HG03457 (cell line): ENCODE measurements around the gene LCE7A.

Experiments
- ATAC-seq: cut with Tn5 transposase; IDR thresholded peaks from one replicate; pipeline ENCODE4 v1.9.1; 2021; ENCODE audit warnings: moderate number of reproducible peaks; ENCODE audit not compliant: unreplicated experiment

Gene LCE7A, protein sequence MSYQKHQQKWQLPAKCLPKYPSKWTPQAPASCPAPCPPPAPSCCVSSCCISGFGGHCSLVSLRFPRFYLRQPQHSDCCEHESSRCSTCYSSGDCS

DNA sequence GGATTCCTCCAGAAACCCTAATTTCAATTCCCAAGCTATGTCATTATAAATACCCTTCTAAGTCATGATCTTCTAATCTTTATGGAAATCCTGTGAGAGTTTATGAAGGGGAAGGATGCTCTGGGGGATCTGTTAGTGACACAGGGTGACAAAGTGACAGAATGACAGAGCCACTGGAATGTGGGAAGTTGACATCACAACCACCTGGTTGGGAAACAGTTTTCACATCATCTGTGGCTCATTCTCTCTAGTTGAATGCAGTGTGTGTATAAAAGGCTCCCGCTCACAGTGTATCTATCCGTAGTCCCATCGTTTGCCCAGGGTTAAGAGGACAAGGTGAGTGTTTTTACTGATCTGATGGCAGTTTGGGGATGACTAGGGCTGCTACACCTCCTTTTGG, at the start of gene LCE7A:
TSS of gene LCE7A (plus strand) at position 301 of the 400 bp plus-strand sequence. CDS start 702 bp downstream, outside the sequence.
- ATAC-seq: no peak

DNA sequence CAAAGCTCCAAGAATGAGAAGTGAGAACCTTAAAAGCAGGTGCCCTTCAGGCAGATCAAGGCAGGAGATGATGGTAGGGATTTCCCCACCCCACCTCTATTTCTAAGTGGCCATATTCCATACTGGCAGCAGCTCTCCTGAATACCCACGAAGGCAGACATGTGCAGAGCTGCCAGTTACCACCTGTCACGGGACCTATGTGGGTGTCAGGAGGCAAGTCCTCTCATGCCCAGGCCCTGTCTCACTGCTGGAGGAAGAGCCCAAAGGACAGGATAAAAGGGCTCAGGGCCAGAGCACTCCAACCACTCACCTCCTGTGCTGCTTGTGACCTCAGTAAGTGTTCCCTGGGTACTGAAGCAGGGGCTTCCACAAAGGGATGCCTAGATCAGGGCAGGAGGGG, 48.7 kb upstream of the LCE7A start:
- ATAC-seq: no peak

DNA sequence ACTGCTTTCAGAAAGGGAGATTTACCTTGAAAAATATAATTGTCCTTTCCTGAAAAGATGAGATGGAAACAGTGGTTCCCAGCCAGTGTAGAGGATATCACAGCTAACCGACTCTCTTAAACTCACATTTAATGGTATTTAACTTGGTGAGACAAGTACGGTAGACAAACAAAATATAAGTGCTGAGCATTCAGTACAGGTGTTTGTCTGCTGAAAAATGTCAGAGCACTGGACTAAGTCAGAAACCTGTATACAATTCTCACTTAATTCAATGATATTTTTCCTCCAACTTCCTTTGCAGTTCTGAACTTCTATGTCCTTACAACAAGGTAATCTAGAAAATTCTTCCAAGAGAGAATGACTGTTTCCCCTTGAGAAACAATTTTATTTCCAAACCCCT, 48.1 kb upstream of the LCE7A start, which contains the start of gene LCE1B:
TSS of gene LCE1B (plus strand) at position 301 of the 400 bp plus-strand sequence. CDS start 476 bp downstream, outside the sequence.
- no peak for ATAC-seq

DNA sequence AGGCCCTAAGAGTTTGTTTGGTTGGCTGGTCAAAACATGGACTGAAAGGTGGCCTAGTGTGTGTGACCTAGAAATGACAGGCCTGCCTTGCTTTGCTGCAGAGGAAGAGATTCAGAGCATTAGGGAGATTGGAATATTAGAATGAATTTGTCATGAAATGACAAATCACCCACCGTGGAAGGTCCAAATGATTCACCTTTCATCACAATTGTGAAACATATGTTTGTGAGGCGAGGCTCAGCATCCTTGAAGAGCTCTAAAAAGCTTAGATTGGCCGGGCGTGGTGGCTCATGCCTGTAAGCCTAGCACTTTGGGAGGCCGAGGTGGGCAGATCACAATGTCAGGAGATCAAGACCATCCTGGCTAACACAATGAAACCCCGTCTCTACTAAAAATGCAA, 42.5 kb upstream of the LCE7A start:
- ATAC-seq: no peak

DNA sequence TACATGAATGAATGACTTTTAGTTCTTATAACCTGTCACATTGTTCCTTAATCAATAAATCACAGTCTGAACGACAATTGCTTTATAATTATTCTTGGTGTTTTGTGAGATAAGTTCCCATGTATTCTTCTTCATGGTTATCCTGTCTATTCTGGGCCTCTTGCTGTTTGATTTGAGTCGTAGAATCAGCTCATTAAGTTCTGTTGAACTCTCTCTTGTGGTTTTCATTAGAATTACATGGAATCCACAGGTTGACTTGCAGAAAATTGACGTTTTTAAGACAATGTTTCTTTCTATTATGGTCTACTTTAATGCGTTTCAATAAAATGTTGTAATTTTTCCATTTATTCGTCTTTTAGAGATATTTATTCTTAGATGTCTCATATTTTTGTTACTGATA, 36.5 kb upstream of the LCE7A start:
- ATAC-seq: no peak

DNA sequence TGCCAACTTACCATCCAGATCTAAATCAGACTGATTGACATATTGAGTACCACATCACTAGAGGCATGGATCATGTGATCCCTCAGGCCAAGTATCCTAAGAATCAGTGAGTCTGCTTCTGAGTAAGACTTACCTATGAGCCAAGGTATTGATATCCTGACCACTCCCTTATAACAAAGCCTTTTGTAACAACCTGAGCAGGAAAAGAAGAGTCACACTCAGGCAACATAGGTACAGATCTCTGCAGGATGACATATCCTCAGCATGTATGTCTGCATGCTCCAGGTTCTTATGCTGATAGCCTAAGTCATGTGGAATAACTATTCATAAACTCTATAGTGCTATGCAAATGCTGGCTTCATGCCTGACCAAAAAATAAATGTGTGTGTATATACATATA, 34.8 kb upstream of the LCE7A start:
- no peak for ATAC-seq

DNA sequence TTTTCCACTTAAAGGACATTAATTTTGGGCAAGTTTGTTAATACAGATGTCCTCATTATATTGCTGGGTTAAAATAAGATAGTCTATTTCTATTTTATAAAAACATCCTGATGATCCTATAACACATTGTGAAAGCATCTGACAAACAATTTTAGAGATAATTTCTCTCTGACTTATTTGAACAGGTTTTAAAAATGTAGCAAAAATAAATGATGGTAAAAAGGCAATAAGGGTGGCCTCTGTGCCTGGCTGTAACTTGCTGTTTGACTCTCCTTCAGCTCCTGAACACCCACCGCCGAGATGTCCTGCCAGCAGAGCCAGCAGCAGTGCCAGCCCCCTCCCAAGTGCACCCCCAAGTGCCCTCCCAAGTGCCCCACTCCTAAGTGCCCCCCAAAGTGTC, 32.6 kb upstream of the LCE7A start, which contains the start of gene LCE1A:
TSS of gene LCE1A (plus strand) at position 301 of the 400 bp plus-strand sequence. CDS start at position 301, 0 bp downstream.
- no peak for ATAC-seq

DNA sequence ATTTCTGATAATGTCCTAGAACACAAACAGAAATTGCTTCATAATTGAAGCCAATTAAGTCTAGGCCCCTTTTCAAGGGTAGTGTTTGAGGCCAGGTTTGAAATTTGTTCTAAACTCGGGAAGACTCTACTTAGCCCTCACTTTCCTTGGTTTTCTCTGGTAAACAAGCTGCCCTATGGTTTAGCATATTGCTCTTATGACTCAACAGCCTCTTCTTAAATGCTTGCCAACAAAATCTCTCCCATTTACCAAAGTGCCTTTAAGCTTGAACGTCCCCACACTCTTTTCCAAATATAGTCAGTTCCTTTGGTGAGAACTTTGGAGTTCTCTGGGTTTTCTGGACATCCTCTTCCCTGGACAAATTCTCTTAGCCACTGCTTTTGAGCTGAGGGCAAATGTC, 22.9 kb upstream of the LCE7A start:
- no peak for ATAC-seq

DNA sequence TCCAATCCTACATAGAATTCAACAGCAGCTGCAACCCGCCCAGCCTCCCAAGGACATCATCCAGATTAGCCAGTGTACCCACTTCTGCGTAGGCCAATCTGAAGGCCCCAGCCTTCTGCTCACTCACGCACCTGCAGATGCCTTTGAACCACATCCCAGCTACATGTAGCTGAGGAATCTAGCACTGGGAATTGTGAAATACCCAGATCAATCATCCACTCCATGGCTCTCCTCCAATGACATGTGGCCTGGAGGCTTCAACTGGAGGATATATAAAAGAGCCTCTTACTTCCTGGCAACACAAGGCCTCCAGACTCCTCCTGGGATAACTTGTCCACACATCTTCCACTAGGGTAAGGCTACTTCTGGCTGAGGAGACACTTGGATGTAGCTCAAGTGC, 17.2 kb upstream of the LCE7A start, which contains the start of gene LCE6A:
TSS of gene LCE6A (plus strand) at position 301 of the 400 bp plus-strand sequence. CDS start 665 bp downstream, outside the sequence.
- no peak for ATAC-seq

DNA sequence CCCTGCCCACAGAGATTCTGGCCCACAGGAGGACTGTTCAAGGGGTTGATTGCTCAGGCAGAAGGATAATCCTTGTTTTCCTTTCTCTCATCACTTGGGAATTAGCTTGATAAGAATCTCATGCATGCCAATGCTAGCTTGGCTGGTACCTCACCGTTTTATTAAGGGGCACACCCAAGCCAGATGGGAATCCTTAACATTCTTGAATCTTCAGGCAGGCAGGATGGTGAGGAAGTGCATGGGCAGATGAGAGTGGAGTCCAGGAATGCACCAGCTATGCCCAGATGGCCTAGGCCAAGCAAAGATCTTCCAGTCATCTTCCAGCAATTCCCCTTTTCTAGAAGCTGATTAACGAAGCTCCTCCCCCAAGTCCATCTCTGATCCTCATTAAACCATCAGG, 4.1 kb upstream of the LCE7A start:
- no peak for ATAC-seq

DNA sequence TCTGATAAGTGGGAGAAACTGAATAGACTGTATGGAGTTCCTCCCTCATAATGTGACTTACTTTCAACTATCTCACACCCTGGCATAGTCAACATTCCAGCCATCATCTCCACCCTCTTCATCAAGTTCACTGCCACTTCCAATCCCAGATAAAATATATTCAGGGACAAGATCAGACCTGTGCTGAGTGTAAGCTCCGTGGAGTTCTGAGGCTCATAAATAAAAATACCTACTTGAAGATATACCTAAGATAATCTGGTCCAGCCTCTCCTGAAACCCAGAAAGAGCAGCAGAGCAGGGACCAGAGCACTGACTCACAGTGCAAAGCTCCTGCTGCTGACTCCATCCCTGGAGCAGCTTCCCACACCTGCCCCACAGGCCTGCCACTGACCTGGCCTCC, 1.7 kb upstream of the LCE7A start:
- no peak for ATAC-seq

DNA sequence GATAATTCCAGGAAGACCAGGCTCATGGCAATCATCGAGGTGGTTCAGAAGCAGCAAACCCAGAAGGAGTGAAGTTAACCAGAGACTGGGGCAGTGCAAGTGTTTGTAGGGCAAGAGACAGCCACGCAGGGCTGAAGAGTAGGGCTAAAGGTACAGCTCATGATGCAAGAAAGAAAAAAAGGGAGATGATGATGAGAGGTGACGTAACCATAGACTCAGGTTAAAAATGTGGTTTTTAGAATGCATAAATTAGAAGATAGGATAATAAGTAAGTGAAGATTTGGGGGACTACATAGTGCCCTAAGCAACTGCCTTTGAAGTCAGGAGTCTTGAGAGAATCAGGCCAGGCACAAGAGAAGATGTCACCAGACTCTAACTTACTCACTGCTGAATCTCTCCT, 333 bp downstream of the LCE7A start:
- ATAC-seq: no peak

DNA sequence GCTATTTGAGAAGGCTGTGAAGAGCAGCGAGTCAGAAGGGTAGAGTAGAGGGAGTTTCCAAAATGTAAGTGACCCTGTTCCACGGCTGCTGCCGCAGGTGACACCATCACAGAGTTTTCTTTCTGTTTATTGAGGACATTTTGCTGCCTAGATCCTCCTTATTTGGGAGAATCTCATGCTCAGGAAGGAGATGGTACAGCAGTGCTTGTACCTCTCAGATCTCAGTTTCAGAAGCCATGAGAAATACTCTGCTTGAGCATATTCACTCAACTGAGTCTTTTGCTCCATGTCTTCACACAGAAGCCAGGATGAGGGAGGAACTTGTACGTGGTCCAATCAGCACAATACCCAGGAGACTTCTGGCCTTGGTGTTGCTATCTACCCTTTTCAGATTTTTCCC, 1.6 kb downstream of the LCE7A start:
- no peak for ATAC-seq

DNA sequence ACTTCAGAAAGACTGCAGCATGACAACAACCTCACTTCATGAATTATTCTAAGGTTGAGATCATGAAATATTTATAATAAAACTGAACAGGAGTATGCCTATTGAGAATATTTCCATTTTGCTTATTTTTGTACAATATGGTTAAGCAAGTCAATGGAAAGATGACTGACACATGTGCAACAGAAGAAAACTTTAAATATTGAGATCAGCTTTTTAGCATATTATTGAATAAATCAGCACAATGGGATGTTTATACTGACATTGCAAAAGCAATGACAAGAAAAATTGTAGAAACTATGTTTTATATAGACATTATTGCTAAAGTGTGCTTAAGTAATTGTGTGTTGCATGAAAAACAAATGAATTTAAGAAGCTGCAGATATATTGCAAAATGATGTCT, 4.6 kb downstream of the LCE7A start:
- no peak for ATAC-seq

DNA sequence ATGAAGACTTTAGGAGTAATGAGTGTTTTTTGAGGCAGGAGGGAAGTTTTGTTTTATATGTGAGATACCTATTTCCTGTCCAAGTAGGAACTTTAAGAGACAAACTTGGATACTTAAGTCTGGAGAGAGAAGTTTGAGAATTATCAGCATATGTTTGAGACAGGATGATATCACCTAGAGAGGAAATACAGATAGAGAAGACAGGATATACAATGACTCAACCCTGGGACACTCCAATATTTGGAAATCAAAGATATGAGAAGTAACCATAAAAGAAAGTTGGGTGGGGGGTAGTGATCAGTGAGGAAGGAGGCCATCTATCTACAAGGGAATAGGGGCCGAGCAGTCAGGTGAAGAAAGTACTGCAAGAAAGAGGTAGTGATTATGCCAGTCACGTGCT, 6.5 kb downstream of the LCE7A start:
- no peak for ATAC-seq

DNA sequence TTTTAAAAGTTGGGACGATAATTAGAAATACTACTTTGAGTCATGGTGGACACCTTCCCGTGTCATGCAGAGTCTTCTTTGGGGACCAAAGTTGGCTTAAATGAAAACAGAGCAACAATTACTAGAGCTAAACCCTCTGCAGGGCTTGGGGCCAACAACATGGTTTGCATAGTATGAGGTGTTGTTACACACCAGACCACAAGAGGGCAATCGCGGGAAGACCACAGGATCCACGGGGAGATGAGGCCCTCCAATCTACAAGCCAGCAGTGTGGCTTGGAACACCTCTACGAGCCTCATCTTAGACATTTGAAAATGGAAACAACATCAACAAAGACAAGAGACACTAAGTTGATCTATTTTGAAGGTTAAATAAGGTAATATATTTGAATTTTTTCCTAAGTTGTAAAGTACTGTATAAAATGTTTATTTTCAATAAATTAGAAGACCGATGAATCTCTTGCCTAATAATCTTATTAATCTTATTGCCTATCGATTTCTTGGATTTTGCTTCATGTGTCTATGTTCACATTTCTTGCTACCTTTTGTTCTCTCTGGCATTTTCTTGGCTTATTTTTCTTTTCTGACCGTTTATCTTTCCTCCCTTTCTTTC, 10.1 kb downstream of the LCE7A start:
- no peak for ATAC-seq

DNA sequence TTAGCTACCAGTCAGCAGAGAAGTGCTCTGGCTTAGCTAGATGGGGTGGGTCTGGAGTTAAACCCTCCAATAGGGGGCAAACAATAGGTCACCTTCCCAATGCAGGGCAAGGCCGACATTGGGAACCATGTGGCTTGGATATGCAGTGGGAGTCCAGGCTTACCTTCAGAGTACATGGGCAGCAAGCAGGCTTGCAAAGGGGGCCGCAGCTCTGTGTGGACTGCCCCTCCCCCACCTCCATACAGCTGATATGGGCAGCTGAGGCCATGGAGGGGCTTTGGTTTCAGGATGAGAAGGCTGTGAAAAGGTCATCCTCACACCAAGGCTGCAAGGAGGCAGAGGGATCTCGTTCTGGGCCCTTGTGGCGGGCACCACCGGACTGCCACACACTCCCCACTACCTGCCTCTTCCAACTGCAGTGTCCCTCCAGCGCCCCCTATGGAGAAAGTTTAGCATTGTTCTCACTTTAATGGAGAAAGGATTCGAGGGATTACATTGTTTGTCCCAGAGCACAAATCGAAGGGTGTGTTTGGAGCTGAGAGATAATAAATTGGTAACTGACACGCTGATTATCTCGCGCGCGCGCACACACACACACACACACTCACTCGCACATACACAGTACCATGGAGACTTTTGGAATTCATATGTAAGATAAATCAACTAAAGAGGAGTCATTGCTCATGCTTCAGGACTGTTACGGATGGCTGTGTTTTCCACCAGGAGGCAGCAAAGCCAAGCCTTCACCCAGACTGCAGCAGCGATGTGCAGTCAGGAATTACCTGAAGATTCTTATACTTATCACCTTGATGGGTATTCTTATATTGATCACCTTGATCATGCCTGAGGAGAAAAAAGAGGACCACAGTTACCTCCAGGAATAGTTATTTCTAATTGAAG, 11.3 kb downstream of the LCE7A start:
- no peak for ATAC-seq

DNA sequence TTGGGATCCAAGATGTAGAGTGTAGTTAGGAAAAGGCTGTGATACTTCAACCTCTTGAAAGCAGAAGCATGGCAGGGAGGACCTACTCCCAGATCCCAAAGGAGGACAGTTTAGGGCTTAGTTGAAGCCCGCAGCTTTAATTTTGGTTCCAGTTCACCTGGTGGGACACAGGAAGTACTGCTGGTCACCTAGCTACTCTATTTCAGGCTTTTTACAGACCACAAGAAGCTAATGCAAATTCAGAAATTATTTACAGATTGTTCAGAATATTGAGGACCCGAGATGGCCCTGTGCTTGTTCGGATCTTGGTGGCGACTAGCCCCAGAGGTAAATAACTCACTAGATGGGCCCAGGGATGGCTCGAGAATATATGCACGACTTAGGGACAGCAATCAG, 11.9 kb downstream of the LCE7A start:
- ATAC-seq: no peak

DNA sequence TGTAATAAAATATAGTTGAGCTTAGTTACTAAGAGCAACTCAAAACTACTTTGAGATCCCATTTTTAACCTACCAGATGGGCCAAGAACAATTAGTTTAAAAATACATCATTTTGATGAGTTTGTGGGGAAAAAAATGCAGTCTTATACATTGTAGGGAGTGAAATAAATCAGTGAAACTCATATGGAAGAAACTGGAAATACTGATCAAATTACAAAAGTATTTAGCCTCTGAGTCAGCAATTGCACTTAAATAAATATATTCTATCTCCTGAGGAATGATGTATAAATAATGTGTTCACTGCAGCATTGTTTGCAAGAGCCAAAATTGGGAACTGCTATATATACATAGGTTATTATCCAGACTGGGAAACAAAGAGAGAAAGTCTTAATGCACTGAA, 13.7 kb downstream of the LCE7A start:
- no peak for ATAC-seq

DNA sequence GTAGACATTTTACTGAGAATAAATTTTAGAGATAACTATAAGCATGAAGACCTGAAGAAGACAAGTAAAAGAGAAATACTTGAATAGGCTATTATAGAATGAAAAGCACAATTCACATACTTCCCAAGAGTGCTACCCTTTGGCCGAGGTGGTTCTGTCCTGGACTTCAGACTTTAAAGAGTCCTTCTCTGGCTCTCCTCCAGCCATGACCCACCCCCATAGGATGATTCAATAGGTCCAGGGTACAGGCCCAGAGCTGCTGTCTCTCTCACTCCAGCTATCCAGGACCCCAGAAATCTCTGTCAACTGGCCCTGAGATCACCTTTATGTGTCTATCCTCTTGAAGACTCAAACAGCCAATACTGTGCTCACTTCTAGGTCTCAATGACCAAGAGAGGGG, 17.0 kb downstream of the LCE7A start:
- no peak for ATAC-seq

DNA sequence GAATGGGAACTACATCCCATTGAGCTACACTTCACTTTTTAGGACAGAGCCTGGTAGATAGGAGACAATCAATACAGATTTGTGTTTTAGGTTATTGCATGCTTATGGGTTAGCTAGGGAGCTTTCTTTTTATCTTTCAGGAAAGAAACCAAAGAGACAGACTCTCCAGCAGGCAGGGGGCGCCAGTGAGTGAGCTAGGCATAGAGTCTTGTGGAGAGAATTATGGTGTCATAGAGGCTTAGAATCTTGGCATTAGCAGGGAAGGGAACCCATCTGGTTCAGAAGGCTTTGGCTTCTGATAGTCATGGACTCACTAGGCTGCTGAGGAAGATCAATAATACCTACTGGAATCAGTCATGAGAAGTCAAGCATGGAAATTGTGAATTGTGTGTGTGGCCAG, 18.2 kb downstream of the LCE7A start, which contains the start of gene SMCP:
TSS of gene SMCP (plus strand) at position 281 of the 400 bp plus-strand sequence. CDS start 6,101 bp downstream, outside the sequence.
- no peak for ATAC-seq
